Right ventricle myocardium superior (tissue), 1 donor: ENCODE results near the gene PAPOLG. TPM values are rescaled to one million over a fixed set of nuclear protein-coding genes. Genes with fewer than 3 reads are reported as not detected.
"Not testable (repeated sequence)": the region's sequence is repeated elsewhere in the genome, so short reads cannot be mapped to it uniquely, and the experiment has no call there.

Experiments
- ATAC-seq: fragments of 200-7000 bp; cut with Tn5 transposase; one replicate; pipeline ENCODE4 v1.9.1; 2020; ENCODE audit warnings: mild to moderate bottlenecking; ENCODE audit not compliant: poor library complexity
- DNase-seq: peaks from one replicate; pipeline ENCODE4 v3.0.0-alpha.2; 2020
- intact Hi-C: fragments of 100-400 bp; cut with DNase I; formaldehyde crosslinking; loops from one replicate; pipeline ENCODE4 v1.11.2; 2022
- total RNA-seq: library from RNA; stranded (reverse); fragmentation: NEBNext Ultra II Directional; extraction: Animal tissue kit (Norgen Biotek cat#: 25700); gene quantifications from one replicate; pipeline ENCODE4 v1.2.1, GENCODE V29; 2021
- donor health status: DM: no; HTN: yes; CAD: no; lungs with severe emphysema.

The PAPOLG gene
- total RNA-seq, 1 donor from 2014 or later = 6.6 TPM

GRCh38 chr2:60819155-60819862 lies 63.2 kb downstream of the PAPOLG start:
- intact Hi-C loops = no loop called here
- ATAC-seq (no peak), DNase-seq (no peak)

- DNase-seq (no peak), ATAC-seq (no peak)
- intact Hi-C loops = no loop called here
These were observed 63.9 kb downstream of the PAPOLG start for GRCh38 chr2:60819936-60820335.

- DNase-seq (no peak), ATAC-seq (no peak)
- intact Hi-C loops = no loop called here
These were observed 64.5 kb downstream of the PAPOLG start for GRCh38 chr2:60820416-60821132.

- DNase-seq (no peak), ATAC-seq (no peak)
- intact Hi-C loops = no loop called here
These were observed 65.0 kb downstream of the PAPOLG start for GRCh38 chr2:60821133-60821469.

GRCh38 chr2:60821587-60822302 lies 65.7 kb downstream of the PAPOLG start:
- intact Hi-C loops = no loop called here
- DNase-seq = no peak
- no peak for ATAC-seq

- intact Hi-C loops = no loop called here
- no peak for ATAC-seq
These were observed 66.9 kb downstream of the PAPOLG start for GRCh38 chr2:60822987-60823386.

GRCh38 chr2:60823694-60824305 lies 67.7 kb downstream of the PAPOLG start:
- intact Hi-C loops = no loop called here

More at GRCh38 chr2:60822987-60823386, 66.9 kb downstream of the PAPOLG start:
- DNase-seq = no peak

GRCh38 chr2:60825666-60826065 lies 69.6 kb downstream of the PAPOLG start:
- no peak for ATAC-seq
- DNase-seq = no peak
- intact Hi-C loops = no loop called here

More at GRCh38 chr2:60823694-60824305, 67.7 kb downstream of the PAPOLG start:
- no peak for DNase-seq
- ATAC-seq = no peak

- DNase-seq (no peak), ATAC-seq (no peak)
- intact Hi-C loops = no loop called here
These were observed 70.0 kb downstream of the PAPOLG start for GRCh38 chr2:60826111-60826510.

GRCh38 chr2:60826860-60827259 lies 70.8 kb downstream of the PAPOLG start:
- intact Hi-C loops, ATAC-seq, DNase-seq: not testable (repeated sequence)

GRCh38 chr2:60827369-60827768 lies 71.3 kb downstream of the PAPOLG start:
- intact Hi-C loops = no loop called here
- DNase-seq (no peak), ATAC-seq (no peak)

- intact Hi-C loops = no loop called here
- DNase-seq (no peak), ATAC-seq (no peak)
These were observed 74.9 kb downstream of the PAPOLG start for GRCh38 chr2:60830991-60831390.

GRCh38 chr2:60831921-60832320 lies 75.9 kb downstream of the PAPOLG start:
- ATAC-seq (no peak), DNase-seq (no peak)
- intact Hi-C loops = no loop called here

- intact Hi-C loops = no loop called here
These were observed 76.6 kb downstream of the PAPOLG start for GRCh38 chr2:60832621-60833020.

GRCh38 chr2:60834270-60834717 lies 78.2 kb downstream of the PAPOLG start:
- intact Hi-C loops = no loop called here
- ATAC-seq = no peak

More at GRCh38 chr2:60832621-60833020, 76.6 kb downstream of the PAPOLG start:
- no peak for DNase-seq
- ATAC-seq = no peak

GRCh38 chr2:60836491-60836890 lies 80.4 kb downstream of the PAPOLG start:
- DNase-seq = no peak
- intact Hi-C loops = no loop called here
- no peak for ATAC-seq

More at GRCh38 chr2:60834270-60834717, 78.2 kb downstream of the PAPOLG start:
- no peak for DNase-seq

GRCh38 chr2:60837123-60837522 lies 81.1 kb downstream of the PAPOLG start:
- DNase-seq (no peak), ATAC-seq (no peak)
- intact Hi-C loops = no loop called here

- ATAC-seq = no peak
- intact Hi-C loops = no loop called here
- DNase-seq = no peak
These were observed 82.4 kb downstream of the PAPOLG start for GRCh38 chr2:60838481-60838880.

- DNase-seq (no peak), ATAC-seq (no peak)
- intact Hi-C loops = no loop called here
These were observed 83.2 kb downstream of the PAPOLG start for GRCh38 chr2:60839126-60839813.
